Measurements from ENCODE around the gene GAN. TPM values are rescaled to one million over a fixed set of nuclear protein-coding genes. Genes with fewer than 3 reads are reported as not detected.
A peak's percentile ranks its signal among the peaks of the same experiment; 100 is the strongest.

GAN gene
- total RNA-seq, 1 experiment from 2014 or later = 25.4 TPM

- no peaks in the 10 kb centered on the region for H3K4me1 Mint-ChIP-seq
- peaks cover 57% of the 10 kb centered on the region for H3K36me3 Mint-ChIP-seq
- ChIA-PET CTCF (interaction anchor here (0.6 to 2.5 kb wide), 14 partner anchors 17 to 514 kb away, joined by 3 to 11 read pairs (median 4); partner anchors contain the start of gene BCO1), POLR2A (no interaction called here)
- no peak for TF ChIP-seq RORB (CRISPR knock-in tag; IDR thresholded peaks at IDR 0.05)
- no peaks in the 10 kb centered on the region for H3K9me3 Mint-ChIP-seq
- no peak overlapping the region for H3K4me3 Mint-ChIP-seq
- ATAC-seq (no peak), DNase-seq (ENCODE audit: low spot score) (no peak)
- no peaks in the 10 kb centered on the region; the same call in 1 of the 2 replicates for H3K27me3 Mint-ChIP-seq (ENCODE audit: low read depth)
- peak overlapping the region; percentile 26; the same call in 1 of the 2 replicates for H3K27ac Mint-ChIP-seq
Observed at GRCh38 chr16:81365731-81366130, 51.0 kb downstream of the GAN start.

GRCh38 chr16:81366316-81366932 lies 51.7 kb downstream of the GAN start:
- Mint-ChIP-seq H3K27ac (no peak overlapping the region), H3K4me3 (no peak overlapping the region), H3K27me3 (ENCODE audit: low read depth) (no peaks in the 10 kb centered on the region; the same call in 1 of the 2 replicates), H3K36me3 (peaks cover 57% of the 10 kb centered on the region), H3K4me1 (no peaks in the 10 kb centered on the region), H3K9me3 (no peaks in the 10 kb centered on the region)
- TF ChIP-seq ZNF671 (CRISPR knock-in tag; IDR thresholded peaks at IDR 0.05) = no peak
- TF ChIP-seq TEAD4 (CRISPR knock-in tag; IDR thresholded peaks at IDR 0.05) = no peak
- no peak for TF ChIP-seq MLX (CRISPR knock-in tag; IDR thresholded peaks at IDR 0.05)
- TF ChIP-seq ATF1 (CRISPR knock-in tag; IDR thresholded peaks at IDR 0.05) = no peak
- TF ChIP-seq JAZF1 (CRISPR knock-in tag; IDR thresholded peaks at IDR 0.05) = no peak
- peak; percentile 46 for TF ChIP-seq CTCF (IDR thresholded peaks at IDR 0.05)
- no peak for TF ChIP-seq OVOL2 (CRISPR knock-in tag; IDR thresholded peaks at IDR 0.05; ENCODE audit: borderline replicate concordance)
- TF ChIP-seq SOX15 (CRISPR knock-in tag; IDR thresholded peaks at IDR 0.05) = no peak
- TF ChIP-seq ZNF232 (CRISPR knock-in tag; IDR thresholded peaks at IDR 0.05) = peak; percentile 70; the same call in 1 of the 2 replicates
- no peak for TF ChIP-seq FOXK1 (CRISPR knock-in tag; IDR thresholded peaks at IDR 0.05)
- TF ChIP-seq NR3C1 (CRISPR knock-in tag; conservative IDR thresholded peaks at IDR 0.05; ENCODE audit: low read depth) = no peak
- TF ChIP-seq E2F5 (CRISPR knock-in tag; IDR thresholded peaks at IDR 0.05) = no peak
- POLR2A ChIA-PET = no interaction called here
- ATAC-seq (peak; percentile 63), DNase-seq (ENCODE audit: low spot score) (no peak)
- CTCF ChIA-PET = interaction anchor here (0.6 to 2.5 kb wide), 12 partner anchors 16 to 513 kb away, joined by 3 to 11 read pairs (median 4); no protein-coding TSS in a partner anchor

- CTCF ChIA-PET = interaction anchor here (0.7 to 2.5 kb wide), 2 partner anchors 8 to 362 kb away, joined by 5 to 11 read pairs; no protein-coding TSS in a partner anchor
- Mint-ChIP-seq H3K27ac (no peak overlapping the region), H3K36me3 (peaks cover 57% of the 10 kb centered on the region), H3K9me3 (no peaks in the 10 kb centered on the region), H3K4me1 (no peaks in the 10 kb centered on the region), H3K4me3 (no peak overlapping the region), H3K27me3 (ENCODE audit: low read depth) (no peaks in the 10 kb centered on the region; the same call in 1 of the 2 replicates)
- POLR2A ChIA-PET = no interaction called here
- no peak for DNase-seq (ENCODE audit: low spot score)
- ATAC-seq = no peak
- TF ChIP-seq ZNF138 (CRISPR knock-in tag; conservative IDR thresholded peaks at IDR 0.05) = no peak
- TF ChIP-seq SMAD4 (CRISPR knock-in tag; IDR thresholded peaks at IDR 0.05) = no peak
- TF ChIP-seq ETV6 (CRISPR knock-in tag; IDR thresholded peaks at IDR 0.05) = no peak
- no peak for TF ChIP-seq CREM (CRISPR knock-in tag; IDR thresholded peaks at IDR 0.05)
Observed at GRCh38 chr16:81367821-81368220, 53.1 kb downstream of the GAN start.
